Diencephalon (tissue), 1 donor: ENCODE measurements around the gene KIFAP3. TPM values are rescaled to one million over a fixed set of nuclear protein-coding genes. Genes with fewer than 3 reads are reported as not detected.

Source experiments
- small RNA-seq: library from RNA; depleted of rRNA; stranded (forward); fragments of <200 nt; gene quantifications from one replicate; pipeline ENCODE3, GENCODE V24; 2014
- total RNA-seq: library from RNA; depleted of rRNA; stranded (reverse); fragments of >200 nt; gene quantifications from one replicate; pipeline ENCODE4 v1.2.3, GENCODE V29; 2014

The KIFAP3 gene
- total RNA-seq, result 234 TPM

GRCh38 chr1:170074250-170075157 is at the start of gene KIFAP3:
Gene KIFAP3, minus strand, starts transcription at chr1:170074695. Its CDS starts 228 bp downstream, at chr1:170074467.

GRCh38 chr1:169893645-169894423 is 180.7 kb downstream of the KIFAP3 start, which contains the start of gene SCYL3:
Gene SCYL3, minus strand, starts transcription at chr1:169893896. Its CDS starts 5,056 bp downstream, at chr1:169888840.

Small RNAs within 50 kb of the gene (small RNA-seq; reads per million reads assigned to genes)
- gene MRPS10P1, result not detected

Other genes starting within 250 kb of the KIFAP3 start
- 8.5 TPM for gene SCYL3, start 180.8 kb downstream of the KIFAP3 start, total RNA-seq
- gene NTMT2, start 71.3 kb upstream of the KIFAP3 start, total RNA-seq, result not detected